ENCODE results near the gene MANF.
A peak's percentile ranks its signal among the peaks of the same experiment; 100 is the strongest.
"Not testable (repeated sequence)": the region's sequence is repeated elsewhere in the genome, so short reads cannot be mapped to it uniquely, and the experiment has no call there.

Gene MANF

GRCh38 chr3:51360806-51361205 lies 24.3 kb upstream of the MANF start (continued):
- TF ChIP-seq TCF4 (CRISPR knock-in tag; IDR thresholded peaks at IDR 0.05; ENCODE audit: borderline replicate concordance) = no peak
- TF ChIP-seq ZNF70 (CRISPR knock-in tag; IDR thresholded peaks at IDR 0.05) = no peak
- no peak for TF ChIP-seq ZNF8 (CRISPR knock-in tag; IDR thresholded peaks at IDR 0.05)
- TF ChIP-seq OSR1 (CRISPR knock-in tag; IDR thresholded peaks at IDR 0.05) = no peak

GRCh38 chr3:51361746-51362145 lies 23.3 kb upstream of the MANF start:
- no peak for TF ChIP-seq CSDC2 (CRISPR knock-in tag; IDR thresholded peaks at IDR 0.05)

GRCh38 chr3:51362476-51362875 lies 22.6 kb upstream of the MANF start:
- ATAC-seq = no peak
- TF ChIP-seq GLIS3 (CRISPR knock-in tag; IDR thresholded peaks at IDR 0.05) (no peak), ZNF8 (CRISPR knock-in tag; IDR thresholded peaks at IDR 0.05) (no peak), SNAI2 (CRISPR knock-in tag; IDR thresholded peaks at IDR 0.05) (no peak), ZC3H10 (CRISPR knock-in tag; IDR thresholded peaks at IDR 0.05) (no peak), TCF4 (CRISPR knock-in tag; IDR thresholded peaks at IDR 0.05; ENCODE audit: borderline replicate concordance) (no peak), ZFP30 (CRISPR knock-in tag; IDR thresholded peaks at IDR 0.05) (no peak), ZNF70 (CRISPR knock-in tag; IDR thresholded peaks at IDR 0.05) (no peak), POU6F1 (CRISPR knock-in tag; IDR thresholded peaks at IDR 0.05; ENCODE audit: borderline replicate concordance, low read depth) (no peak), ZNF565 (CRISPR knock-in tag; conservative IDR thresholded peaks at IDR 0.05; ENCODE audit: low read depth) (no peak), PPARA (CRISPR knock-in tag; IDR thresholded peaks at IDR 0.05; ENCODE audit: borderline replicate concordance) (no peak), TSHZ2 (CRISPR knock-in tag; IDR thresholded peaks at IDR 0.05) (no peak), BACH2 (CRISPR knock-in tag; IDR thresholded peaks at IDR 0.05; ENCODE audit: borderline replicate concordance) (no peak), ISL1 (CRISPR knock-in tag; IDR thresholded peaks at IDR 0.05) (no peak), ZFP3 (CRISPR knock-in tag; IDR thresholded peaks at IDR 0.05) (no peak)

More at GRCh38 chr3:51361746-51362145, 23.3 kb upstream of the MANF start:
- ATAC-seq = no peak

GRCh38 chr3:51368276-51368675 lies 16.8 kb upstream of the MANF start:
- ATAC-seq = not testable (repeated sequence)

- peak; percentile 92 for ATAC-seq
- no peak for TF ChIP-seq CSRNP3 (CRISPR knock-in tag; IDR thresholded peaks at IDR 0.05)
- TF ChIP-seq ZNF70 (CRISPR knock-in tag; IDR thresholded peaks at IDR 0.05) = no peak
- no peak for TF ChIP-seq ZFP3 (CRISPR knock-in tag; IDR thresholded peaks at IDR 0.05)
- no peak for TF ChIP-seq ISL1 (CRISPR knock-in tag; IDR thresholded peaks at IDR 0.05)
- TF ChIP-seq GLIS3 (CRISPR knock-in tag; IDR thresholded peaks at IDR 0.05) = no peak
- no peak for TF ChIP-seq TOX (CRISPR knock-in tag; IDR thresholded peaks at IDR 0.05; ENCODE audit: borderline replicate concordance)
- no peak for TF ChIP-seq ZFP30 (CRISPR knock-in tag; IDR thresholded peaks at IDR 0.05)
- TF ChIP-seq POU6F1 (CRISPR knock-in tag; IDR thresholded peaks at IDR 0.05; ENCODE audit: borderline replicate concordance, low read depth) = no peak
- TF ChIP-seq PPARA (CRISPR knock-in tag; IDR thresholded peaks at IDR 0.05; ENCODE audit: borderline replicate concordance) = no peak
- TF ChIP-seq ZNF565 (CRISPR knock-in tag; conservative IDR thresholded peaks at IDR 0.05; ENCODE audit: low read depth) = no peak
- no peak for TF ChIP-seq OSR1 (CRISPR knock-in tag; IDR thresholded peaks at IDR 0.05)
- TF ChIP-seq SNAI2 (CRISPR knock-in tag; IDR thresholded peaks at IDR 0.05) = no peak
- no peak for TF ChIP-seq RARB (CRISPR knock-in tag; IDR thresholded peaks at IDR 0.05)
- TF ChIP-seq ZC3H10 (CRISPR knock-in tag; IDR thresholded peaks at IDR 0.05) = no peak
- TF ChIP-seq ARNTL (CRISPR knock-in tag; IDR thresholded peaks at IDR 0.05; ENCODE audit: borderline replicate concordance, low read depth) = no peak
- no peak for TF ChIP-seq PATZ1 (CRISPR knock-in tag; IDR thresholded peaks at IDR 0.05; ENCODE audit: borderline replicate concordance)
- TF ChIP-seq TSHZ2 (CRISPR knock-in tag; IDR thresholded peaks at IDR 0.05) = no peak
These were observed 13.0 kb upstream of the MANF start for GRCh38 chr3:51371943-51372557.

Data from SK-N-SH treated with all-trans-retinoic acid at 6 μM for 48 hours (cell line).